ENCODE results near the gene SLC37A2.

Gene SLC37A2

GRCh38 chr11:125071435-125071834, 8.3 kb downstream of the SLC37A2 start:
- DNase-seq: no peak

GRCh38 chr11:125071846-125072217, 8.7 kb downstream of the SLC37A2 start:
- DNase-seq: no peak

- DNase-seq: no peak
Measured at GRCh38 chr11:125072218-125072960, 9.3 kb downstream of the SLC37A2 start.

- no peak for DNase-seq
Measured at GRCh38 chr11:125072961-125073590, 10.0 kb downstream of the SLC37A2 start.

GRCh38 chr11:125073616-125074483, 10.7 kb downstream of the SLC37A2 start:
- DNase-seq: no peak

GRCh38 chr11:125074511-125075241, 11.6 kb downstream of the SLC37A2 start:
- no peak for DNase-seq

GRCh38 chr11:125075242-125075625, 12.1 kb downstream of the SLC37A2 start:
- DNase-seq: no peak

GRCh38 chr11:125075900-125076317, 12.8 kb downstream of the SLC37A2 start:
- DNase-seq: no peak

- DNase-seq: no peak
Measured at GRCh38 chr11:125076378-125076945, 13.4 kb downstream of the SLC37A2 start.

GRCh38 chr11:125078016-125078415, 14.9 kb downstream of the SLC37A2 start:
- DNase-seq: no peak

- no peak for DNase-seq
Measured at GRCh38 chr11:125078516-125079140, 15.5 kb downstream of the SLC37A2 start.

- DNase-seq: no peak
Measured at GRCh38 chr11:125079151-125079877, 16.2 kb downstream of the SLC37A2 start.

GRCh38 chr11:125079878-125080530, 16.9 kb downstream of the SLC37A2 start:
- no peak for DNase-seq

- no peak for DNase-seq
Measured at GRCh38 chr11:125080531-125080911, 17.4 kb downstream of the SLC37A2 start.

GRCh38 chr11:125081098-125081798, 18.1 kb downstream of the SLC37A2 start:
- DNase-seq: no peak

GRCh38 chr11:125082040-125082439, 18.9 kb downstream of the SLC37A2 start:
- DNase-seq: no peak

- DNase-seq: no peak
Measured at GRCh38 chr11:125082611-125083311, 19.7 kb downstream of the SLC37A2 start.

GRCh38 chr11:125083312-125084056, 20.4 kb downstream of the SLC37A2 start:
- DNase-seq: no peak

GRCh38 chr11:125084057-125084416, 20.9 kb downstream of the SLC37A2 start:
- no peak for DNase-seq
